ENCODE results near the gene LGI1. TPM values are rescaled to one million over a fixed set of nuclear protein-coding genes. Genes with fewer than 3 reads are reported as not detected.
"Not testable (repeated sequence)": the region's sequence is repeated elsewhere in the genome, so short reads cannot be mapped to it uniquely, and the experiment has no call there.

LGI1 gene
- total RNA-seq, 1 experiment from 2014 or later = not detected

DNA sequence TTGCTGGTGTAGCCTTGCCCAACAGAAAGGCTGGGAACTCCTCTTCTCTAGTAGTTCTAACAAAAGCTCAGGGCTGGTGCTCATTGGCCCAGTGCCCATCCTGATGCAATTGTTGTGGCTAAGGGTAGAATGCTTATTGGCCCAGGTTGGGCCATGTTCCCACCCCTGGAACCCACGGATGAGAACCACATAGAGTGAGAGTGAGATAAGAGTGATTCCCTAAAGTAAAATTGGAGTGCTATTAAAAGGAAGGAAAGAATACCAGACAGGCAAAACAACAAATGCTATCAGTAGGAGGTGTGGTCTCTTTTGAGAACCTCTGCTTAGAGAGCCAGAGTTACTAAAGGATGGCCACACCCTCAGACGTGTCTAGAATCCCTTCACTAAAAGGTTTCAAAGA, 49.2 kb downstream of the LGI1 start:
- DNase-seq (ENCODE audit: low read depth) = no peak

DNA sequence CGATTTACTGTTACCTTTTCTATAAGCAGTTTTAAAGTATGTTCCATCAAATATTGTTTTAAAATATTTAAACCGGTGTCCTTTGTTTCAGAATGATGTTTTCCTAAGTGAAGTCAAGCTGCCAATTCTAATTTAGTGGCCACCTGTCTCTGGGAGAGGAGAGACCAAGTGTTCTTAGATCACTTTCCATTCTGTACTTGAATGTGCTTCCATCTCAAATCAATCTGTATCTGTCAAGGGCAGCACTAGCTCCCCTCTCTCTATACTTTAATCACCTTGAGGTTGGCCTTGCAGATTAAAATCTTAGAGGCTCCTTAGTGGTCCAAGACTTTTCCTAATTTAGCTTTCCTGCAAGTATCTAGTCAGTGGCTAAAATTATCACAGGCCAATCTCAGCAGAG, 49.6 kb downstream of the LGI1 start:
- DNase-seq (ENCODE audit: low read depth) = no peak

DNA sequence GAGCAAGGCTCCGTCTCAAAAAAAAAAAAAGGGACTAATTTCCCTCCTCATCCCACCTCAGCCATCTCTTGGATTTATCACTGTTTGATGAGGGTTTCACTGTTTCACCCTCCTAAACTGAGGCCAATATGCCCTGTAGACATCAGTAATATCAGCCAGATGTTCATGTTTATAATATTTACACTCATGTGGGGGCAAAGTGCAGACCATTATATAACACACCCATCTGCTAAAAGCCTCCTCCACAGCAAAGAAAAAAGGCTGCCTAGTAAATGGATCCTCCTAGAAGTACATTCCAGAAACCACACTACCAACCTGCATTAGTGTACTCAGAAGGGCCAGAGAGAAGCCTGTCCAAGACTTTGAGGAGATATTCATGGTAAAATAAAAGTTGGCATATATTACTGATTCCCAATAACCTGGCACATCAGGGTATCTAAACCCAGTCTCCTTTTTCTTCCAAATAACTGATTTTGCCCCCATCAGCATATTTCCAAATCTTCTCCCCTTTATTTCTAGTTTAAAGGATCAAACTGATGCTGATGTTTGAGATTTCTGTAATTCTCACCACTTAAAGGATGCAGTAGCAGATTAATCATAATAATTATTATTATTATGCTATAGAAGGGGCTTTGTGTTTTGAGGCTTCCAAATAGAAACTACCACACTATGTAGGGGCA, 55.1 kb downstream of the LGI1 start:
- DNase-seq (ENCODE audit: low read depth) = no peak

DNA sequence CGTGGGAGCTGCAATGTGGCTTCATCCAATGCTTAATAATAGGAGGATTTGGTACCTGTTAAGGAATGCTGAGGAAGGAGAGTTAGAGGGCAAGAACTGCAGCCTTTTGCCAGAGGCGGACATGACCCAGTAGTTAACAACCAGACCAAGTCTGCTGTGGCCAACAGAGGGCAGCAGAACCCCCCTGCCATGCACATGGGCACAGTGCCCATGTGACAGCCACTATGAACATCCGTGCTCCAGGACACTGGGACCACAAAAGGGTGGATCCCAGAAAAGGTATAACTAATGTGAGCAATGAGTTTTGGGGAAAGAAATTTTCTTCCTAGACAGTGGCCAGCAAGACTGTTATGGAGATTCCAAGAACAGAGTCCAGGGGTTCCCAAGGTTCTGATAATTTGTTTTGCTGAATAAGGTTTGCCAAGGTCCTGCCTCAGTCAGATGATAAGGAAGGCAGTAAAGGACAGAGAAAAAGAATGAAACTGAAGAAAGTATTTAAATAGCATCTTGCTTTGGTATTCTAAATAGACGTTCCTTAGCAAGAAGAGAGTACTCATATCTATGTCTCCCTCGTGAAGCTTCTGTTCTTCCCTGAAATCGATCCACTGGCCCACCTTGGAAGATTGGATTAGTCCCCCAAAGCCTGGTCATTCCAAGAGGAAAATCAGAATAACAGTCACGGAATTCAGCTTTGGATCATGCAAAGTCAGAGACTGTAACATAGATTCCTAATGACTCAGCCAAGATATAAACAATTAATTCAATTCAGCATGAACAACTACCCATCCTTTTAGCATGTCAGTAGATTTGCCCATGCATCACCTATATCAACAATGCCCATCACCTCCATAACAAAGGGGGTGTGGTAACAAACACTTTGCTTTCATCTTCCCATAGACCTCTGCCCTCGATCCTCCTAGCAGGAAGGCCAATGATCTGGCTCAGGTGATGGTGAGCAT, 56.0 kb downstream of the LGI1 start:
- DNase-seq (ENCODE audit: low read depth) = peak; percentile 60

DNA sequence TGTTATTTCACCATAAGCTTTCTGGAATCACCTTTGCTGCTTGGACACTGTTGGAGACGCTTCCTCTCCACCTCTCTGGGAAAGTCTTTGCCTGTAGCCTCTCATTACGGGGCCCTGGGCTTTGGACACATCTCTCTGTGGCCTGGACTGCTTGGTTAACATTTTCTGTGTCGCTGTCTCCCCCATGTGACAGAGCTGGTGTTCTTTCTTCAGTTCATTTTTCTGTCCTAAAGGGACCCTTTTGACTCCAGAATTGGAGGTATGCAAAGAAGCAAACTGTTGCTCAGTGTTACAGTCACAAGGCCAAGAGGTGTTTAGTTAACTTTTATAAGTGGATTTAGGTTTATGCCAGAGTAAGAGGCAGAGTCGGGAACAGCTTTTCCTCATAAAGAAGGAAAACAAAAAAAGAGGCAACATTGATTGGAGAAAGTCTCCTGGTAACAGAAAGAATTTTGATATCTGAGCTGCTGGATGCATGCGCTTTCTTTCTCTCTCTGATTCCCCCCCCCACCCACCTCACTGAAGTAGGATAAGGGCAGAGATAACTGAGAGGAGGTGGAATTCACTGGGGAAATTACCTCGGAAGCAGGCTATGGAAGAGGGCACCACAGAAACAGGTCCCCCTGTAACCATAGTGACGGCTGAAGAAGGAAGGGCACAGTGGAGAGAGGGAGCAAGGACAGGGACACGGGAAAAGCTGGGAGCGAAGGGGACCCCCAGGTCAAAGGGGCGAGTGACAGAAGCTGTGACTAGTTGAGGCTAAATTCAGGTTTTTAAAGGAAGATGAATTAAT, 57.8 kb downstream of the LGI1 start:
- DNase-seq (ENCODE audit: low read depth) = peak; percentile 59

DNA sequence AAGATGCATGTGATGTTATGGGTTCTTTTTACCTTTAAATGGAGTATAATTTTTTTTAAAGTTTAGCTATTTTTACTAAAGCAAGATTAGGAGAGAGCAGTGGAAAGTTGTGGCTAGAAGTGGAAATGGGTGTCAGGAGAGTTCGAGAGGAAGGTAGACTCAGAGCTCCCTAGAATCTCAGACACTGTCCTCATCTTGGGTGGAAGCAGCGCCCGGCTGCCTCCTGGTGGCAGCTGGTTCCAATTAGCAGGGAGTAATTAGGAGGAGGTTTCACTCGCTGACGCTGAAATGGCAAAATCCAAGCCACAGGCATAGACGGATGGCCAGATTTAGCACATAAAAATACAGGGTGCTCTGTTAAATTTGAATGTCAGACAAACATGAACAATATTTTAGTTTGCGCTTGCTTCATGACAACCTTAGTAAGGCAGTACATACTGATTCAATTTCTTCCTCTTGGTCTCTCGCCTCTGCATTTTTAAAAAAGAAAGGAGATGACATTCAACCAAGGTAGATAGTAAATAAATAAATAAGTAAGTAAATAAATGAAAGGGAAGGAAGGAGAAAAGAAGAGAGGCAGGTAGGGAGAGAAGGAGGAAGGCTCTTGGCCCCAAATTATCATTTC, 58.5 kb downstream of the LGI1 start:
- peak; percentile 74 for DNase-seq (ENCODE audit: low read depth)

DNA sequence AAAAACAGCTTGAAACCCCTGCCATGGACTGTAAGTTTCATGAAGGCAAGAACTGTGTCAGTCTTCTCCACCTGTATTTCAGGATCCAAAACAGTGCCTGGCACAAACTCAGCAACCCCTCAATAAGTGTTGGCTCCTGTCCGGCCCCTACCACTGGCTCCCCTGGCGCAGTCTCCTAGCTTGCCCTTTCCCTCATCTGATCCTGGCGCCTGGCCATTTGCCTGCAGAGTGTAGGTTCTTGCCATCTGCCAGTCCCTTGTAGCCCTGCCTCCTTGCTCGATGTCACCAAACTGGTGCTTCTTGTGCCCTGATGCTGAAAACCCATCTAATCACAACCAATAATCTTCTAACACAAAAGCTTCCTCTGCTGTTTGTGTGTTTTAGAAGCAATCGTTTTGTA, 60.4 kb downstream of the LGI1 start:
- no peak for DNase-seq (ENCODE audit: low read depth)

DNA sequence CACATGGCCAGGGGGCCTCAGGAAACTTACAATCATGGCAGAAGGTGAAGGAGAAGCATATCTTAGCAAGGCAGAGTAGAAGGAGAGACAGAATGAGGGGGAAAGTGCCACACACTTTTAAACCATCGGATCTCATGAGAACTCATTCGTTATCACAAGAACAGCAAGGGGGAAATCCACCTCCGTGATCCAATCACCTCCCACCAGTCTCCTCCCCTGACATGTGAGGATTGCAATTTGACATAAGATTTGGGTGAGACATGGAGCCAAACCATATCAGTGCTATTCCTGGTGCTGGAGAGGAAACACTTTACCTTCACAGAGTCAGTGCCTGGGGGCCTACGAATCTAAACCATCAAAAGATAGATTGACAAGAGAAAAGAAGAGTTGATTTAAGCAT, 61.8 kb downstream of the LGI1 start:
- no peak for DNase-seq (ENCODE audit: low read depth)

DNA sequence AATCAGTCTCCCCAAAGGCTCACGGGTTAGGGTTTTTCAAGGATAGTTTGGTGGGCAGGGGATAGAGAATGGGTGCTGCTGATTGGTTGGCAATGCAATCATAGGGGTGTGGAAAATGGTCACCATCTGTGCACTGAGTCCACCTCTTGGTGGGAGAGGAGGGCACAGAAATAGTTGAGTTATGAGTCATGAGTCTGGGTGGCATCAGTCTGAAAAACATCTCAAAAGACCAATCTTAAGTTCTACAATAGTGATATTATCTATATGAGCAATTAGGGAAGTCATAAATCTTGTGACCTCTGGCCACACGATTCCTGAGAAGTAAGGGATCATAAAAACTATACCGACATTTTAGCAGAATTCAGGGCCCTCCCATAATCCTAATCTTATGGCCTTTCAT, 62.7 kb downstream of the LGI1 start:
- DNase-seq (ENCODE audit: low read depth) = peak; percentile 74

DNA sequence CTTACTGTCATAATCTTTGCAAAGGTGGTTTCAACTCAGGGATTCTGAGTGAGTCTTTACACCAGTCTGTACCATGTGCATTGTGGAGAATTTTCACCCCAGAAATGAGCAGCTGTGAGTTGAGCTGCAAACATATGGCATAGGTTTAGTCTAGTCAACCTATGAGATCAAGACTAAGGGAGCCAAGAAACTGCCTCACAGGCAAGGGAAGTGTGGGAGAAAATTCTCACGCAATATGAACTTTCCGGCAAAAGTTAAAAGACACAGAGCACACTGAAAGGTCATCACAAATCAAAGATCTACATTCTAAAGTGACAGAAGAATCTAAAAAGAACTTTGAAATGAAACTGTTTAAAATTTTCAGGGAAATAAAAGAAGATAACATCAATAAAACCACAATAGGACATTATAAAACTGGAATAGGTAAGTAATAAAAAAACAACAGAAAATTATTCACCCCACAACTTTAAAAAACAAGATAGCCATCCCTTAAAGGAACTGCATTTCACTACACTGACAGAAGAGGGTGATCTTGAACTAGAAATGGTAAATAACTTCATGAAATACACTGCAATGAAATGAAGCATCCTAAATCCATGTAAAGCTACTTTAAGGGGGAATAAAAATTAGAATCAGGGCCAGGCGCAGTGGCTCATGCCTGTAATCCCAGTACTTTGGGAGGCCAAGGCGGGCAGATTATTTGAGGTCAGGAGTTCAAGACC, 63.5 kb downstream of the LGI1 start:
- peak; percentile 62 for DNase-seq (ENCODE audit: low read depth)

DNA sequence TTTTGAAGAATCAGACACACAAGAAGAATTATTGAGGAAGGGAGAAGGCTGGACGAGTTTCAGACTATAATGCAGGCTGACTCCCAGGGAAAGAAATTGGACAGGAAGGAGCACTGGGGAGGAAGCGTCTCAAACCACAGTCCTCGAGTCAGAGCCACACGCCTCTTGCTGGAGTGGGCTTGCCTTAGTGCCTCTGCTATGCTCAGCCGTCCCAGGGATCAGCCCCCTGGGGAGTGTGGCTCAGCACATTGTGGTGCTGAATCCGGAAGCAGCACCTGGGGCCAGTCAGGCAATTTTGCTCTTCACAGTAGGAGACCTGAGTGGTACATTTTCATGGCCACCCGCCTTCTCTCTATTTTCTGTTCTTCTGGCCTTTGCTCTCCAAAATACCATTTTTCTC, 68.6 kb downstream of the LGI1 start:
- DNase-seq (ENCODE audit: low read depth) = peak; percentile 25

DNA sequence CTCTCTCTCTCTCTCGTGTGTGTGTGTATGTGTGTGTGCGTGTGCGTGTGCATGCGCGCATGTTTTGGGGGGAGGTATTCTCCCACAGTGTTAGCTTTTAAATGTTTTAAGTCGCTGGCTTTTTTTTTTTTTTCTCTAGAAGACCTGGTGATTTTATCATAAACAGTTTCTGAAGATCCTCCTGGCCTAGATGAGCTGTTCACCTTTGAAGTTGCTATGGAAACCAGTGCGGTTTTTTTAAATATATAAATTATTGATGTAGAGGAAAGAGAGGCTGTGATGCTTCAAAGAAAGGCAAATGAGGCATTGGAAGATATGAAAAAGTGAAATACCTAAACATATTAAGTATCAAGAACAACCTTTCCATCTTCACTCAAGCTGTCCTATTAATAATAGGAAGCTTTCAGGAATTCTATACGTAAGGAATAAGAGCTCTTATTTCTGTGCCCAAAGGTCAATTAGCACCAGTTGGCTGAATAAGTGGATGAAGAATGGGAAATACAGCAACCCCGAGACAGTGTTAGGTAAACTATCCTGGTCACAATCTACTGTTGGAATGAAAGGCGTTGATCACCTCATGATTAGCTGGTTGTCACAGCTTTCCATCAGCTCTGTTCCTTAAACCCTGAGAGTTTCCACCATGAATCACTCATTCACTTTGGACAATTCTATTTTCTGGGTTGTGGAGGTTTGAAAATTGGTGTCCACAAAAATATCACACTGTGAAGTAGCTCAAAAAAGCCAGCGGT, 69.5 kb downstream of the LGI1 start:
- no peak for DNase-seq (ENCODE audit: low read depth)

DNA sequence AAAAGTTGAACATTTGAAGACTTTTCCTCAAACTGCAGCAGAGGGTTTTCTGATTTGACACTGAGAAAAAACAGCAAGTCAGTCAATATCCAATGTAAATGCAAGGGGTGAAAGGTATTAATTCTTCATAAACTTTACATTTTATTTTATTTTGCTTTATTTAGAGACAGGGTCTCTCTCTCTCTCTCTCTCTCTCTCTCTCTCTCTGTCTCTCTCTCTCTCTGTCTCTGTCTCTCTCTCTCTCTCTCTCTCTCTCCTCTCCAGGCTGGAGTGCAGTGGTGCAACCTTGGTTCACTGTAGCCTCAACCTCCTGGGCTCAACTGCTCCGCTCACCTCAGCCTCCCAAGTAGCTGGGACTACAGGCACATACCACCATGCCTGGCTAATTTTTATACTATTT, 73.3 kb downstream of the LGI1 start:
- not testable (repeated sequence) for DNase-seq (ENCODE audit: low read depth)

DNA sequence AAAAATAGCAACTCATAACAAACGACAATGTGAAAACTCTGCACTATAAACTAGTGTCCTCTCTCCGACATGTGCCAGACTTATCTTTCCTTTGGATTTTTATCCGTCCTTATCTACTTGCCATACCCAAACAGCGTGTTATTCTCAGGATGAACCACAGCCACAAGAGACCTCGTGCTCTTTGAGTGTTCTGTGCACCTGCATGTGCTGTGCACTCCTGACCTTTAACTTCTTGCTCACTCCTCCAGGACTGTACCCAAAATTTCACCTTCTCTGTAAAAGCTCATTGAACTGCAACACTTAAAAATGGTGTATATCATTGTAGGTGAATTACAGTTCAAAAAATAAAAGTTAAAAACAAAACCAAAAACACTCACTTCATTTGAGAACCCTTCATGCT, 78.0 kb downstream of the LGI1 start:
- no peak for DNase-seq (ENCODE audit: low read depth)

DNA sequence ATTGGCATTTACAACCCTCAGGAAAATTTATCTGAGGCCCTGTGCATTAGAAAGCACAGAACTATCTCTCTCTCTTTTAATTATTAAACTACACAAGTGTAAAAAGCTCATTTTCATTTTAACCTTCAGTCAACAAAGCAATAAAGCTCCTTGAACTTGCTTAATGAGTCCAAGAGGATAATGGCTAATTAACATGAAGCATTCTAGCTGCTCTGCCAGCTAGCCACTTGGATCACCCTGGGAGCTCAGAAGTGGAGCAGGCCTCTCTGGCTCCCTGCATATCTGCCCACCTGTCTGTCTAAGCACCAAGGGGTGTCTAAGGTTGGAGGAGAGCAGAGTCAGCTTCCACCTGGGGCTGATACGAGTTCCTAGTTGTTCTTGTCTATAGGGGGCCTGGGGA, 80.1 kb downstream of the LGI1 start:
- no peak for DNase-seq (ENCODE audit: low read depth)

DNA sequence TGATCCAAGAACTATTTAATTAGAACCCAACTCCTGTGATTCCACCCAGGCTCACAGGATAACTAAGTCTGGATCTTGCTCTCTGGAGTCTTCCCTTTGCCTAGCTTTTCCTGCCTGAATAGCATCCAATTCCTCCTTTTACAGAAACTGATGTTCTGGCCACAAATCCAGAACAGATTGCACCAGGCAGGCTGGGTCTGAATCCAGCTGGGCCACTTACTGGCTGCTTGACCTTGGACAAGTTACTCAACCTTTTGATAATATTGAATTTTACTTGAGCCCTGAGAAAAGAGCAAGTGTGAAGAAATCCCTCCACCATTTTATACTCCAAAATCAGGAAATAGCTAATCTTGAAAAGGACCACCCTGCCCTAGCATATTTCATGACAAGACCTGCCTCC, 80.5 kb downstream of the LGI1 start:
- no peak for DNase-seq (ENCODE audit: low read depth)

DNA sequence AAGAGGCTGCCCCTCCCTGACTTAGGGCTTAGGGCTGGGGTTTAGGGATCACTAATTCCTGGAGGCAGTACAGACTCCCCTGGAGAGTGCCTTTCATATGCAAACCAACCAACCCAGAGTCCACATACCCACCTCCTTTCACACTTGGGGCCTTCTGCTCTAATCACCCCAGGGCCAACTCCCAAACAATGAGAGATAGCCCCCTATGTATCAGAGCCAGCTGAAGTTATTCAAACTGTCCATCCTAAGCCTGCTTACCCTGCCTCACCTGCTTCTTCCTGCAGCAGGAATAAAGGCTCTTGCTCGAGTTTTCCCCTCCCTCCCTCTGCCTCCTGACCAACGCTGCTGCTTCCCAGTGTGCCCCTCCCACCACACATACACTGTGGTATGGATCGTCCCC, 84.2 kb downstream of the LGI1 start:
- DNase-seq (ENCODE audit: low read depth) = no peak

DNA sequence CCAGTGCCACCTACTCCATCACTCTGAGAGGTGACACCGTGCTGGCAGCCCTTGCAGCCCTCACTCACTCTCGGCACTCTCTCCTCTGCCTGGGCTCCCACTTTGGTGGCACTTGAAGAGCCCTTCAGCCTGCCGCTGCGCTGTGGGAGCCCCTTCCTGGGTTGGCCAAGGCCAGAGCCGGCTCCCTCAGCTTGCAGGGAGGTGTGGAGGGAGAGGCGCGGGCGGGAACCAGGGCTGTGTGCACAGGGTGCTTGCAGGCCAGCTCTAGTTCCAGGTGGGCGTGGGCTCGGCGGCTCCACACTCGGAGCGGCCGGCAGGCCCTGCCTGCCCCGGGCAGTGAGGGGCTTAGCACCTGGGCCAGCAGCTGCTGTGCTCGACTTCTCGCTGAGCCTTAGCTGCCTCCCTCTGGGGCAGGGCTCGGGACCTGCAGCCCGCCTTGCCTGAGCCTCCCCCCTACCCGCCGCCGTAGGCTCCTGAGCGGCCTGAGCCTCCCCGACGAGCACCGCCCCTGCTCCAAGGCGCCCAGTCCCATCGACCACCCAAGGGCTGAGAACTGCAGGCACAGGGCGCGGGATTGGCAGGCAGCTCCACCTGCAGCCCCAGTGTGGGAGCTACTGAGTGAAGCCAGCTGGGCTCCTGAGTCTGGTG, 87.4 kb downstream of the LGI1 start:
- DNase-seq (ENCODE audit: low read depth) = no peak
